Measurements from ENCODE around the gene TNIP2.

DNA sequence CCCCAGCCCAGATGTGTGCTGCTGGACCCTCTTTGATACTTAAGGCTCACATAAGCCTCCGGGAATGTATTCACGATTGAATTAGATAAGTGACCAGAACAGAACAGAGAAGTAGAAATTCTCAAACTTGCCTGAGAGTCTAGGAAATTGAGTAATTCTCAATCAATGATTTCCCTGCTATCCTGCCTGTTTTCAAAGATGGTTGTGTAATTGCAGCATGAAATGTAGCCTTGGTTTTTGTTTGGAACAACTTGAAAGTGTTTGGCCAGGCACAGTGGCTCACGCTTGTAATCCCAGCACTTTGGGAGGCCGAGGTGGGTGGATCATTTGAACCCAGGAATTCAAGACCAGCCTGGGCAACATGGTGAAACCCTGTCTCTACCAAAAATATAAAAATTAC lies 41.2 kb downstream of the TNIP2 start:
- TF ChIP-seq, protein P1, sequence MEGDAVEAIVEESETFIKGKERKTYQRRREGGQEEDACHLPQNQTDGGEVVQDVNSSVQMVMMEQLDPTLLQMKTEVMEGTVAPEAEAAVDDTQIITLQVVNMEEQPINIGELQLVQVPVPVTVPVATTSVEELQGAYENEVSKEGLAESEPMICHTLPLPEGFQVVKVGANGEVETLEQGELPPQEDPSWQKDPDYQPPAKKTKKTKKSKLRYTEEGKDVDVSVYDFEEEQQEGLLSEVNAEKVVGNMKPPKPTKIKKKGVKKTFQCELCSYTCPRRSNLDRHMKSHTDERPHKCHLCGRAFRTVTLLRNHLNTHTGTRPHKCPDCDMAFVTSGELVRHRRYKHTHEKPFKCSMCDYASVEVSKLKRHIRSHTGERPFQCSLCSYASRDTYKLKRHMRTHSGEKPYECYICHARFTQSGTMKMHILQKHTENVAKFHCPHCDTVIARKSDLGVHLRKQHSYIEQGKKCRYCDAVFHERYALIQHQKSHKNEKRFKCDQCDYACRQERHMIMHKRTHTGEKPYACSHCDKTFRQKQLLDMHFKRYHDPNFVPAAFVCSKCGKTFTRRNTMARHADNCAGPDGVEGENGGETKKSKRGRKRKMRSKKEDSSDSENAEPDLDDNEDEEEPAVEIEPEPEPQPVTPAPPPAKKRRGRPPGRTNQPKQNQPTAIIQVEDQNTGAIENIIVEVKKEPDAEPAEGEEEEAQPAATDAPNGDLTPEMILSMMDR (IDR thresholded peaks at IDR 0.05): no peak
- no peak for TF ChIP-seq POLR2A (IDR thresholded peaks at IDR 0.05)
